ENCODE results near the gene SRGAP2.
"Not testable (repeated sequence)": the region's sequence is repeated elsewhere in the genome, so short reads cannot be mapped to it uniquely, and the experiment has no call there.

Gene SRGAP2

GRCh38 chr1:206218765-206219164, 15.4 kb downstream of the SRGAP2 start:
- H3K4me1 ChIP-seq (ENCODE audit: control insufficient read depth, insufficient read depth, low read length); H3K27me3 ChIP-seq (ENCODE audit: control insufficient read depth, insufficient read depth, low read length); H3K4me2 ChIP-seq (ENCODE audit: low read length); H3K4me3 ChIP-seq (ENCODE audit: low read length); H3K36me3 ChIP-seq (ENCODE audit: insufficient read depth, low read length); H3K9me3 ChIP-seq (replicated peaks; ENCODE audit: low read length); H3K9ac ChIP-seq (ENCODE audit: low read depth, low read length): not testable (repeated sequence)

DNA sequence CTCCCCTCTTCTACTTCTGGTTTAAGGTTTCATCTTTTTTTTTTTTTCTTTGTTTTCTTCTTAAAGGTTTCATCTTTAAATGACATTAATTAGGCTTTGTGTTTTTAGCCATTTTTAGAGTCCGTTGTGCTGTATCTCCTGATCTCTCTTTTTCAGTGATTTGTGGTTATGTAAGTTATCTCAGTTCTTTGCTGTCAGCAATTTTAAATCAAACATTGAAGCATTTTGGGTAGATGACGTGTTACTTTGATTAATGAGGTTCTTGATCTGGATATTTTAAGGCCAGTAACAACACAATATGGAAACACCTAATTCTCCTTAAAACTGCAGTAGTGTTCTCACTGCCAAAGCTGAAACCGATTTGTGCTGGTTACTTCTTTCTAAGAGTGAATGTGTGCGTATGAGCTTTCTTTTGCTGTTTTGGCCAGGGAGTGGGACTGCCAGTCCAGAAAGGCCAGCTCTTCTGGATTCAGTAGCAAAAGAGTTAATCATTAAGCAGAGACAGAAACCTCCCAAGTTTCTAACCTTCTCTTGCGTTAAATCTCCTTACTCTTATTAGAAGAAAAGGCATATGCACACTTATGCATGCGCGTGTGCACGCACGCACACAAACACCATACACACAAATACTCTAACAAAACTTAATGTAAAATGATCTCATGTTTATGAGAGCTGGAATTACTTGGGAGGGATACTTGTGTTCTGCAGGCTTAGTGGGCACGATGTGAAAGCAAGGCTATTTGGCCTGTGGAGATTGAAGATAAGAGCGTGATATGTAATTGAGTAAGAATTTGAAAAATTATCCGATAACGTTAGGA, 16.4 kb downstream of the SRGAP2 start:
- not testable (repeated sequence) for H3K27me3 ChIP-seq (ENCODE audit: control insufficient read depth, insufficient read depth, low read length); H3K4me3 ChIP-seq (ENCODE audit: low read length); H3K4me1 ChIP-seq (ENCODE audit: control insufficient read depth, insufficient read depth, low read length); H3K4me2 ChIP-seq (ENCODE audit: low read length); H3K9ac ChIP-seq (ENCODE audit: low read depth, low read length); H3K9me3 ChIP-seq (replicated peaks; ENCODE audit: low read length); H3K36me3 ChIP-seq (ENCODE audit: insufficient read depth, low read length)

DNA sequence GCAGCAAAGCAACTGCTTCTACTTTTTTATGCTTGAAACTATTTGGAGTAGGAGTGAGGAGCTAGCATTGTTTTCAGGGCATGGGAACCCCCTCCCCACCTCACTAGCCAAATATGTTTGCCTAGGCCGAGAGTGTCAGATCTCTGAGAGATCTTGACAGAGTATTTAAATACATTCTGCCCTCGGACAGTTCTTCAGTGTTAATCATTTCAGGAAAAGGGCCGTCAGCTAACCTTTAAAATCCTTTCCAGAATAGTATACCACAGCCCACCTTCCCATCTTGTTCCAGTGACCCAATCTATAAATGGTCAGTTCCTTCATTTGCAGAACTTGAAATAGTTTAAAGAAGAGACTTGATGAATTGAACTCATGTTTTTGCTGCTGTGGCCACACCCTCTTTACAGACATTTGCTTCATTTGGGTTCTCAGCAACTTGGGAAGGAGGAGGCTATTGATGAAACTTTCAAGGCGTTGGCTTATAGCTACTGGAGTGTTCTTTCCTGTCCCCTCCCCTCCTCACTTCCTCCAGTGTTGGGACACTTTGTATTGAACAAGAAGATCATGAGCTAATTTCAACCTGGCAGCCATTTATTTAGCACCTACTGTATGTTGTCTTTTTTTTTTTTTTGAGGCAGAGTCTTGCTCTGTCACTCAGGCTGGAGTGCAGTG, 17.1 kb downstream of the SRGAP2 start:
- H3K27me3 ChIP-seq (ENCODE audit: control insufficient read depth, insufficient read depth, low read length); H3K9ac ChIP-seq (ENCODE audit: low read depth, low read length); H3K36me3 ChIP-seq (ENCODE audit: insufficient read depth, low read length); H3K4me1 ChIP-seq (ENCODE audit: control insufficient read depth, insufficient read depth, low read length); H3K4me2 ChIP-seq (ENCODE audit: low read length); H3K9me3 ChIP-seq (replicated peaks; ENCODE audit: low read length); H3K4me3 ChIP-seq (ENCODE audit: low read length): not testable (repeated sequence)

- not testable (repeated sequence) for H3K4me1 ChIP-seq (ENCODE audit: control insufficient read depth, insufficient read depth, low read length); H3K9me3 ChIP-seq (replicated peaks; ENCODE audit: low read length); H3K4me2 ChIP-seq (ENCODE audit: low read length); H3K9ac ChIP-seq (ENCODE audit: low read depth, low read length); H3K36me3 ChIP-seq (ENCODE audit: insufficient read depth, low read length); H3K27me3 ChIP-seq (ENCODE audit: control insufficient read depth, insufficient read depth, low read length); H3K4me3 ChIP-seq (ENCODE audit: low read length)
These were observed 18.2 kb downstream of the SRGAP2 start for GRCh38 chr1:206221585-206221984.

- not testable (repeated sequence) for H3K27me3 ChIP-seq (ENCODE audit: control insufficient read depth, insufficient read depth, low read length); H3K4me1 ChIP-seq (ENCODE audit: control insufficient read depth, insufficient read depth, low read length); H3K9me3 ChIP-seq (replicated peaks; ENCODE audit: low read length); H3K36me3 ChIP-seq (ENCODE audit: insufficient read depth, low read length); H3K4me3 ChIP-seq (ENCODE audit: low read length); H3K4me2 ChIP-seq (ENCODE audit: low read length); H3K9ac ChIP-seq (ENCODE audit: low read depth, low read length)
These were observed 20.9 kb downstream of the SRGAP2 start for GRCh38 chr1:206224190-206224776.

DNA sequence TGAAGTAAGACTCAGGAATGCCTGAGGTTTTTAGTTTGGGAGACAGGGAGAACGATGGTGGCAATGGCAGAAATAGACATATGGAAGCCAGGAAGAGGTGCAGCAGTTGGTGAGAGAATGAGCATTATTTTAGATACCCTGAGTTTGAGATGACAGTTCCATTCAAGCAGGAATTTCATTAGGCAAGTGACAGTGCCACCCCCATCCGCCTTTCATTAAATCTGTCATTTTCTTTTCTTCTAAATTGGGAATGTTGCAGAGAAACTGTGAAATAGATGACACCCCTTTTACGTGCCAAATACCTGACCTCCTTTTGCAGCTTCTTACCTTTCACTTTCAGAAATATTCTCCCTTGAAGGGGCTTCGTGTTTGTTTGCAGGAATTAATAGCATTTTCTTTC, 22.0 kb downstream of the SRGAP2 start:
- H3K27me3 ChIP-seq (ENCODE audit: control insufficient read depth, insufficient read depth, low read length); H3K9me3 ChIP-seq (replicated peaks; ENCODE audit: low read length); H3K4me3 ChIP-seq (ENCODE audit: low read length); H3K36me3 ChIP-seq (ENCODE audit: insufficient read depth, low read length); H3K9ac ChIP-seq (ENCODE audit: low read depth, low read length); H3K4me1 ChIP-seq (ENCODE audit: control insufficient read depth, insufficient read depth, low read length); H3K4me2 ChIP-seq (ENCODE audit: low read length): not testable (repeated sequence)

GRCh38 chr1:206226886-206227285, 23.5 kb downstream of the SRGAP2 start:
- not testable (repeated sequence) for H3K36me3 ChIP-seq (ENCODE audit: insufficient read depth, low read length); H3K9me3 ChIP-seq (replicated peaks; ENCODE audit: low read length); H3K27me3 ChIP-seq (ENCODE audit: control insufficient read depth, insufficient read depth, low read length); H3K4me3 ChIP-seq (ENCODE audit: low read length); H3K9ac ChIP-seq (ENCODE audit: low read depth, low read length); H3K4me2 ChIP-seq (ENCODE audit: low read length); H3K4me1 ChIP-seq (ENCODE audit: control insufficient read depth, insufficient read depth, low read length)

DNA sequence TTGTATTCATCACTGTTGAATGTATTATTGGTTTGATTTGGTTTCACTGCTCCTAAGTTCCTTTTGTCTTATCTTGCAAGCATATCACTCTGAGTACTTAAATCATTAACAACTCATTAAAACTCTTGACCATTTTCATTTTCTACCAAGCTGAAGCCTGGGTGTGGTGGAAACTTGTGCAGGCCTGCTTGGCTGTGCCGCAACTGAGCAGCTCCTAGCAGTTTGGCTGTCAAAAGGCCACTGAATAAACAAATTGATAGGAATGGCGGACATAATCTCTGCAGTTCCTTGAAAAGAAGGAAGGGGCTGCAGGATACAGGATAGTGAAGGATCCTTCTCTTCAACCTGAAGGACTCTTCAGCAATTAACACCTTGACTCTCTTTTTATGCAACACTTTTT, 25.9 kb downstream of the SRGAP2 start:
- H3K9me3 ChIP-seq (replicated peaks; ENCODE audit: low read length); H3K4me1 ChIP-seq (ENCODE audit: control insufficient read depth, insufficient read depth, low read length); H3K27me3 ChIP-seq (ENCODE audit: control insufficient read depth, insufficient read depth, low read length); H3K4me2 ChIP-seq (ENCODE audit: low read length); H3K4me3 ChIP-seq (ENCODE audit: low read length); H3K9ac ChIP-seq (ENCODE audit: low read depth, low read length); H3K36me3 ChIP-seq (ENCODE audit: insufficient read depth, low read length): not testable (repeated sequence)

- H3K36me3 ChIP-seq (ENCODE audit: insufficient read depth, low read length); H3K9ac ChIP-seq (ENCODE audit: low read depth, low read length); H3K4me1 ChIP-seq (ENCODE audit: control insufficient read depth, insufficient read depth, low read length); H3K27me3 ChIP-seq (ENCODE audit: control insufficient read depth, insufficient read depth, low read length); H3K4me3 ChIP-seq (ENCODE audit: low read length); H3K4me2 ChIP-seq (ENCODE audit: low read length); H3K9me3 ChIP-seq (replicated peaks; ENCODE audit: low read length): not testable (repeated sequence)
These were observed 28.6 kb downstream of the SRGAP2 start for GRCh38 chr1:206231989-206232388.

DNA sequence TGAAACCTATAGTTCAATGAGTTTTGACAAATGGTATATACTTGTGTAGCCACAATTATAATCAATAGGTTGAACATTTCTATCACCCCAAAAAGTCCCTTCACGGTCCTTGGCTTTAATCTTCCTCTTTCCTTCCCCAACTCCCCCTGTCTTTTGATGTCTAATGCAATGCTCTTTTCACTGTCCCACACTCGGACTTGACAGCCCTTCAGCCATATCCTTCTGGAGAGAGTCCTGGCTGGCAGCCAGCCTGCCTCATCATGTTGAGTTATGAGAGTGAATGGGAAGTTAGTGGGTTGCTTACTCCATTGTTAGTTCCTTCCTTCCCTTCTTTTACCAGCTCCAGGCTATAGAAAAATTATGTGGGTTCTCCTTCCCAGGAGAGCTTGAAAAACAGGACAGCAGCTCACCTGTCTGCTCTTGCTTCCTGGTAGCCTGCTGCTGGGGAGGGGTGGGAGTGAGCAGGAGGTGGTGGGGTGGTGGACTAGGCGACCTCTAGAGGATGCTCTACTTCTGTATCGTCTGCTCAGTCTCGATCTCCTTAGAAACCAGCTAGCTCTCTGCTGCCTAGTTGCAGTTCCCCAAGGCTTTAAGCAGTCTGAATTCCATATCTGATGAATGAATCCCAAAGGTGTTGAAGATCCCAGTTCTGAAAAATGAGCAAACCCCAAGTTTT, 29.8 kb downstream of the SRGAP2 start:
- not testable (repeated sequence) for H3K4me2 ChIP-seq (ENCODE audit: low read length); H3K4me3 ChIP-seq (ENCODE audit: low read length); H3K4me1 ChIP-seq (ENCODE audit: control insufficient read depth, insufficient read depth, low read length); H3K9ac ChIP-seq (ENCODE audit: low read depth, low read length); H3K36me3 ChIP-seq (ENCODE audit: insufficient read depth, low read length); H3K9me3 ChIP-seq (replicated peaks; ENCODE audit: low read length); H3K27me3 ChIP-seq (ENCODE audit: control insufficient read depth, insufficient read depth, low read length)

GRCh38 chr1:206234189-206234916, 31.0 kb downstream of the SRGAP2 start:
- not testable (repeated sequence) for H3K9ac ChIP-seq (ENCODE audit: low read depth, low read length); H3K4me3 ChIP-seq (ENCODE audit: low read length); H3K4me2 ChIP-seq (ENCODE audit: low read length); H3K4me1 ChIP-seq (ENCODE audit: control insufficient read depth, insufficient read depth, low read length); H3K9me3 ChIP-seq (replicated peaks; ENCODE audit: low read length); H3K27me3 ChIP-seq (ENCODE audit: control insufficient read depth, insufficient read depth, low read length); H3K36me3 ChIP-seq (ENCODE audit: insufficient read depth, low read length)

Data from skeletal muscle satellite cell (primary cell).